Measurements from ENCODE around the gene HPSE2. TPM values are rescaled to one million over a fixed set of nuclear protein-coding genes. Genes with fewer than 3 reads are reported as not detected.

The HPSE2 gene
- total RNA-seq, 2 experiments from 2014 or later, result not detected

DNA sequence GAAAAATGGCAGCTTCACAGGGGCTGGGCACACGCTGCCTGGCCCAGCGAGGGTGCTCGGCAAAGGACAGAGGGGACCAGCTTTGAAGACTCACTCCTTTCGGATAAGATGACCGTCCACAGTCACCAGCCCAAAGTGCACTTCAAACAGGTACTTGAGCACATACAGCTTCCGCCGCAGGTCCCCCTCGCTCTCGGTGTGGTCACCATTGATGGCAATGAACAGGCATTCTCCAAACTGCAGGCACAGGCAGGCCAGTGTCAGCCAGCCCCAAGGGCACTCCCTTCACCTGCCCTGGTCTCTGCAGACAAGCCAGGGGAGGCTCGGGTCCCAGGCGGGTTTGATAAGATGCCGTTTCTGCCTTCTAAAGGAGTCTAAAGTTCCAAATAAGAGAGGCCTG is 800.5 kb downstream of the HPSE2 start:
- H3K27me3 Mint-ChIP-seq (ENCODE audit: low read depth), result no peaks in the 10 kb centered on the region
- no peaks in the 10 kb centered on the region for H3K9me3 Mint-ChIP-seq (ENCODE audit: insufficient read depth)
- H3K4me3 Mint-ChIP-seq, result no peak overlapping the region
- H3K4me1 Mint-ChIP-seq (ENCODE audit: low read depth), result no peaks in the 10 kb centered on the region
- CTCF ChIA-PET, result interaction anchor here (1.1 kb wide), 1 partner anchor 12 kb away, joined by 3 read pairs; no protein-coding TSS in a partner anchor
- POLR2A ChIA-PET, result interaction anchor here (1.3 kb wide), 1 partner anchor 11 kb away, joined by 4 read pairs; no protein-coding TSS in a partner anchor
- no peak overlapping the region for H3K27ac Mint-ChIP-seq
- no peak for ATAC-seq
- H3K36me3 Mint-ChIP-seq (ENCODE audit: low read depth), result peaks cover 81% of the 10 kb centered on the region
- no peak for DNase-seq

DNA sequence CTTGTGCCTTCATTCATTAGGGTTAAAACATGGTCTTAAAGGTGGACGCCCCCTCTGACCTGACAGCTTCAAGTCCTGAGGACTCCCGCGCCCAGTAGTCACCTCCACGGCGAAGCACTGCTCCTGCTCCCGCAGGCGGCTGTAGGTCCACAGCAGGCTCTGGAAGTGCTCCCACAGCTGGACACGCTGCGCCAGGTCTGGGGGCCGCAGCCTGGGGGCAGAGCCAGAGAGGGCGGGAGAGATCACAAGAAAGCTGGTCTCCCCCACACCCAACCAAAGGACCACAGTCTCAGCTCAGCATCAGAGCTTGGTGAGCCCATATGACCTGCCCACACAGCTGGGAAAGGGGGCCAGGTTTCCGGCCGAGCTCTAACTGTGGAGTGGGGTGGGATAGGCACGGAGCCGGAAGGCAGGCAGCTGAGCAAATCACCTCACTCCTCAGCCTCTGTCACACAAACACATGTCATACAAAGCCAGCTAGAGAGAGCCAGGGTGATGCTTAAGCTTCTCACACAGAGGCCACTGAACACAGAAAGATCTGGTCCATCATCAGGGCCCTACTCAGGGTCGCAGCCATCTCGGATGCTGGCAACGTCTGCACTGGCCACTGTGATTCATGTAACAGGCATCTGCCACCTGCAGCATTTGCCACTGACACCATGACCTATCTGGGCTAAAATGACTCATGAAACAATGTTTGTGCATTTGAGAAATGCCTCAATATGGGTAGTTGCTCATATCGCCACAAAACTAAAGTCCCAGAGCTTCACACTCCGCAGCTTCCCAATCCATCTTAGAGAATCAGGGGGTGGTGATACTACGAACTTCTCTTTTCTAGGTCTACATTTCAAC is 801.5 kb downstream of the HPSE2 start:
- no peaks in the 10 kb centered on the region for H3K9me3 Mint-ChIP-seq (ENCODE audit: insufficient read depth)
- CTCF ChIA-PET, result interaction anchor here (0.9 to 1.1 kb wide), 2 partner anchors 9 to 11 kb away, joined by 3 read pairs; no protein-coding TSS in a partner anchor
- H3K4me3 Mint-ChIP-seq, result no peak overlapping the region
- POLR2A ChIA-PET, result no interaction called here
- peaks cover 75% of the 10 kb centered on the region for H3K36me3 Mint-ChIP-seq (ENCODE audit: low read depth)
- H3K27me3 Mint-ChIP-seq (ENCODE audit: low read depth), result no peaks in the 10 kb centered on the region
- ATAC-seq, result no peak
- H3K4me1 Mint-ChIP-seq (ENCODE audit: low read depth), result no peaks in the 10 kb centered on the region
- no peak overlapping the region for H3K27ac Mint-ChIP-seq
- DNase-seq, result peak; percentile 8

DNA sequence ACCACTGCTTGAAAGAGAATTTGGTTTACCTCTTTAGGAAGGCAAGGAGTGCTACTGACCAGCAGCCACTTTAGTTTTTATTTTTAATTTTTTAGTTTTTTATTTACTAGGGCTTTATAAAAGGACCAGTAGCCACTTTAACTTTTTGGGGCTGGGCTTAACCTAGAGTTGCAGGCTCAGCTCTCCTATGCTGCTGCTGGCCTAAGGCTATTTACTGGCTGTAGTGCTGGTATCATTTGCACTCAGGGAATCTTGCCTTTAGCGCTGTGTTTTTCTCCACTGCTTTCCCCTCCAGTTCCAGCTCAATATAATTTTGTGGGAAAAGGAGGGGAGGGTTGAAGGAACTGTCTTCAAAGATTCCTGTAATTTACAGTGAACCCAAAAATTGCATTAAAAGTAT is 802.3 kb downstream of the HPSE2 start:
- no peaks in the 10 kb centered on the region for H3K9me3 Mint-ChIP-seq (ENCODE audit: insufficient read depth)
- H3K27me3 Mint-ChIP-seq (ENCODE audit: low read depth), result no peaks in the 10 kb centered on the region
- ChIA-PET CTCF (no interaction called here), POLR2A (no interaction called here)
- DNase-seq (no peak), ATAC-seq (no peak)
- H3K36me3 Mint-ChIP-seq (ENCODE audit: low read depth), result peaks cover 69% of the 10 kb centered on the region
- no peak overlapping the region for H3K4me3 Mint-ChIP-seq
- H3K27ac Mint-ChIP-seq, result no peak overlapping the region
- H3K4me1 Mint-ChIP-seq (ENCODE audit: low read depth), result no peaks in the 10 kb centered on the region

DNA sequence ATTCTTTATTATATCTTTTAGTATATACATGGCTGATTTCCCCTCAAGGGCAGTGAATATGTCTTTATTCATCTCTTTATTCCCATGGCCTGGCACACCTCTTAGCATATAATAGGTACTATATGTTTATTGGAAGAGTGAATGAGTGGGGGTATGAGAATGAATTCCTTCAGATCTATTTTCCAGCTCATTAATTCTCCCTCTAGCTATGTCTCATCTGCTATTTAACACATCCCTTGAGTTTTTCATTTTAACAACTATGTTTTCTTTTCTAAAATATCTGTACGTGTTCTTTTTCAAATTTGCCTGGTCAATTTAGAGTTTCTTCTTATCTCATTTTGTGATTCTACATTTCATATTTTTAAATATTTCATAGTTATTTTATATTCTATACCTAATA is 803.3 kb downstream of the HPSE2 start:
- ATAC-seq (no peak), DNase-seq (no peak)
- Mint-ChIP-seq H3K9me3 (ENCODE audit: insufficient read depth) (no peaks in the 10 kb centered on the region), H3K27me3 (ENCODE audit: low read depth) (no peaks in the 10 kb centered on the region), H3K27ac (no peak overlapping the region), H3K36me3 (ENCODE audit: low read depth) (peaks cover 68% of the 10 kb centered on the region), H3K4me3 (no peak overlapping the region), H3K4me1 (ENCODE audit: low read depth) (no peaks in the 10 kb centered on the region)
- ChIA-PET CTCF (no interaction called here), POLR2A (no interaction called here)

DNA sequence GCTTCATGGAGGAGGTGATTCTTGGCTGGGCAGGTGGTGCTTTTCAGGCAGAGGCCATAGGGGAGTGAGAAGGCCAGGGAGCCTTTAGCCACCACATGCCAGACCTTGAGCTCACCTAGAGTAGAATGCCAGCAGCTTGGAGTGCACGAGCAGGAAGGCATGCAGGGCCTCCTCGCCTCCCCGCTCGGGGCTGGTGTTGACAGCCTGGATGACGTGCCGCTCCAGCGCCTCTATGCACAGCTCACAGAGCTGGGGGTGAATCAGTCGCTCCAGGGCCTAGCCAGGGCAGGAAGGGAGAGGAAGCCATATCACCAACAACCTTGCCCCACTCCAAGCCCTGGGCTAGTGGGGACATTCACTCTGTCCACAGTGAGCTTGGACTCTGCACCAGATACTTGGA is 804.6 kb downstream of the HPSE2 start:
- H3K27me3 Mint-ChIP-seq (ENCODE audit: low read depth), result no peaks in the 10 kb centered on the region
- DNase-seq (no peak), ATAC-seq (no peak)
- H3K27ac Mint-ChIP-seq, result no peak overlapping the region
- ChIA-PET CTCF (no interaction called here), POLR2A (no interaction called here)
- H3K4me3 Mint-ChIP-seq, result no peak overlapping the region
- H3K36me3 Mint-ChIP-seq (ENCODE audit: low read depth), result peaks cover 63% of the 10 kb centered on the region
- no peaks in the 10 kb centered on the region for H3K9me3 Mint-ChIP-seq (ENCODE audit: insufficient read depth)
- no peaks in the 10 kb centered on the region for H3K4me1 Mint-ChIP-seq (ENCODE audit: low read depth)

DNA sequence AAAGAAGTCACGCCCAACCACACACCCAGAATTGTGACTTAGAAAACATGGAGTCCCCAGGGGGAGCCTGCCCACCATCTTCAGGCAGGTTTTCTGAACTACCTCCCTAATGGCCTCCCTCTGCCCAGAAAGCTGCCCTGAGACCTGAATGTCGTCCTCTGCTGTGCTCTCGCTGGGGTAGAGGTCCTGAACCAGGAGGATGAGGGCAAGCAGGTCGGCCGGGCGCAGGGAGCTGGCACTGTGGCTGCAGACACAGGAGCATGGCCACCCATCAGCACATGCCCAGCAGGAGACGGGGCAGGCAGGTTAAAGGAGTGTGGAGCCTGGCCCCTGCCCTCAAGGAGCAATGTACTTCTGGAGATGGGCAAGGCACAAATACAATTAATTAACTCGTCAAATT is 805.2 kb downstream of the HPSE2 start:
- no peak overlapping the region for H3K4me3 Mint-ChIP-seq
- no peaks in the 10 kb centered on the region for H3K4me1 Mint-ChIP-seq (ENCODE audit: low read depth)
- DNase-seq (no peak), ATAC-seq (no peak)
- ChIA-PET CTCF (no interaction called here), POLR2A (no interaction called here)
- no peaks in the 10 kb centered on the region for H3K27me3 Mint-ChIP-seq (ENCODE audit: low read depth)
- H3K36me3 Mint-ChIP-seq (ENCODE audit: low read depth), result peaks cover 58% of the 10 kb centered on the region
- no peak overlapping the region for H3K27ac Mint-ChIP-seq
- H3K9me3 Mint-ChIP-seq (ENCODE audit: insufficient read depth), result no peaks in the 10 kb centered on the region

DNA sequence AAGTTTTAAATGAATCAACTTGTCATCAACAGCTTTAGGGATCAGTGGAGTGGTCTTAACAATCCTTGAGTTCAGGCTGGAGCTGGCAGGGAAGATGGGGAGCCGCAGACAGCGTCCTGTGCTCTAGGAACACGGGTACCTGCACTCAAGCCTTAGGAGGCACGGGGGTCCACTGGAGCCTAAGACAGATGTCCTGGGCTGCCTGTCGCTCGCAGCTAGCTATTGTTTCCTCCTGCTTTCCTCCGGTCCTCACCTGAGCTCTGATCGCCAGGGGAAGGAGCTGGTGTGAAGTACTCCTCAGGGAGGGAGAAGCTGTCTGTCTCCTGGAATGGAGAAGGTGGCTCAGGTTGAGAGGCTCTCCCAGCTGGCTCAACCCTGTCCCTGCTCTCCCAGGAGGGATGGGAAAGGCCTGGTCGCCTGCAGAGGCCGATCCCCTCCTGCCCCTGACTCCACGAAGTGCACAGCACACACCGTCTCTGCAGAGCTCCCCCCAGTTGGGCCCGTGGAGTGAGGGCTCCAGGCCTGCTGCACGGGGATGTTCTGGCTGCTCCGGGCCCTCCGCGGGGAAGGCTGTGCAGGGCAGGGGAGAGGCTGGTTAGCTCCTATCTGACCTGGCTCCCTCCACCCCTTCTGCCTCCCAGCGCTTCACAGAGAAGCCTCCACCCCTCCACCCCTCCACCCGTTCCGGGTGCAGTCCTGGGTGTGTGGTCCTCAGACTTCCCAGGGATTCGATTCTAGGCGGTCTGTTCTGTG is 806.2 kb downstream of the HPSE2 start:
- H3K9me3 Mint-ChIP-seq (ENCODE audit: insufficient read depth), result no peaks in the 10 kb centered on the region
- no peaks in the 10 kb centered on the region for H3K27me3 Mint-ChIP-seq (ENCODE audit: low read depth)
- DNase-seq, result no peak
- no peaks in the 10 kb centered on the region for H3K4me1 Mint-ChIP-seq (ENCODE audit: low read depth)
- no peak for ATAC-seq
- ChIA-PET POLR2A (no interaction called here), CTCF (no interaction called here)
- peaks cover 48% of the 10 kb centered on the region for H3K36me3 Mint-ChIP-seq (ENCODE audit: low read depth)
- H3K4me3 Mint-ChIP-seq, result no peak overlapping the region
- no peak overlapping the region for H3K27ac Mint-ChIP-seq

DNA sequence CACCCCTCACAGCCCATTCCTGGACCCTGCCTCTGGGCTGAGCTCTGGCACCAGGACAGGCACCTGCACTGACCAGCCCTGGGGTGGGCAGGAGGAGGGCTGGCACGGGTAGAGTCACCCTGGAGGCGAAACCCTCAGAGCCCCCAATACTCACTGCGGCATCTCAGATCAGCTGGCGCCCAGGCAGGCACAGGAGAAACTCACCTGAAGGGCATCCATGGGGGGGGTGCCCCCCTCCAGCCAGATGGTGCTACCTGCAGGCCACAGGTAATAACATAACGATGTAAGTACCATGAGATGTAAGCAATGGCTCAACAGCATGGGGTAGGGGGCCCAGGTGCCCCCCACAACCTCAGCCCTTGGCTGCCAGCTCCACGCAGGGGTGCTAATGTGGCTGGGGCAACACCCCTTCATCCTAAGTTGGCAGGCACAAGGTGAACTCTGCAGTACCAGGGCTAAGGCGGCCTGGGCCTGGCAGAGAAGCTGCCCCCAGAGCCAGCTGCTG is 808.6 kb downstream of the HPSE2 start:
- CTCF ChIA-PET, result interaction anchor here (1.2 kb wide), 1 partner anchor 25 kb away, joined by 4 read pairs; no protein-coding TSS in a partner anchor
- H3K36me3 Mint-ChIP-seq (ENCODE audit: low read depth), result peaks cover 26% of the 10 kb centered on the region
- H3K27me3 Mint-ChIP-seq (ENCODE audit: low read depth), result no peaks in the 10 kb centered on the region
- ATAC-seq (no peak), DNase-seq (no peak)
- H3K27ac Mint-ChIP-seq, result no peak overlapping the region
- POLR2A ChIA-PET, result no interaction called here
- no peaks in the 10 kb centered on the region for H3K9me3 Mint-ChIP-seq (ENCODE audit: insufficient read depth)
- H3K4me1 Mint-ChIP-seq (ENCODE audit: low read depth), result no peaks in the 10 kb centered on the region
- H3K4me3 Mint-ChIP-seq, result no peak overlapping the region

DNA sequence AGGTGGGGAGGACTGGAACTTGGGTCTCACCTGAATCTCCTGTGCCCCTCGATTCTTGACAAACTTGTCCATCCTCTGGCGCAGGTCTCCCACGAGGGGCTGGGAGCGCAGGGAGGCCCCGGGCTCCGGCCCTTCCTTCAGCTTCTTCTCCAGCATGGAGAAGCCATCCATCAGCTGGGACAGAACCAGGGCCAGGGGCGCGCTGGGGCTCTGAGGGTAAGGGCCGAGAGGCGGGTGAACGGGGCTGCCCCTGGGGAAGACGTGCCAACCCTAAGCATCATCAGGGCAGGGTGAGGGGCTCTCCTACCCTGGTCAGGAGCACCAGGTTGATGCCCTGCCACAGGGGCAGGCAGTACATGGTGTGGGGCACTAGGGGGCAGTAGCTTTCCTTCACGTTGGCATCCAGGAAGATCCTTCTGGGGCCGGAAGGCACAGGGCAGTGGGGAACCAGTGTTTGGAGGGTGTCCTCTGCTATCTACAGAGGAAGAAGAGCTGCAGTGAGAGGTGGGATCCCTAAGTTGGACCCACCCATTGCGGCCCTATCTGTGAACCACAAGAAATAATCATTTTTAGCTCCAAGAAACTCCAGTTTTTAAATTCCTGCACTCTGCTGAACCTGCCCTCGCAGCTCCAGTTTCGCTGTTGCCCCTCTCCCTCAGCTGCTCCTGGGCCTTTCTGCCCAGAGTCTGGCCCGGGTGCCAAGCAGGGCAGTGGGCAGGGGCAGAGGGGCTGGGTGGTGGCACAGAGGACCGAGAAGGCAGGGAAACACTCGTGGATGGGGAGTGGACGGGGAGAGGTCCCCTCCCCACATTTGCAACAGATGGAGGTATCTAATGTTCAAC is 809.9 kb downstream of the HPSE2 start:
- no peaks in the 10 kb centered on the region for H3K4me1 Mint-ChIP-seq (ENCODE audit: low read depth)
- no peak overlapping the region for H3K4me3 Mint-ChIP-seq
- ChIA-PET POLR2A (interaction anchor here (0.9 kb wide), 1 partner anchor 10 kb away, joined by 3 read pairs; no protein-coding TSS in a partner anchor), CTCF (interaction anchor here (0.8 to 2.2 kb wide), 14 partner anchors 9 to 1095 kb away, joined by 3 to 22 read pairs (median 4); partner anchors contain the start of gene PYROXD2)
- peaks cover 16% of the 10 kb centered on the region for H3K36me3 Mint-ChIP-seq (ENCODE audit: low read depth)
- no peaks in the 10 kb centered on the region for H3K27me3 Mint-ChIP-seq (ENCODE audit: low read depth)
- no peaks in the 10 kb centered on the region for H3K9me3 Mint-ChIP-seq (ENCODE audit: insufficient read depth)
- peak; percentile 48 for DNase-seq
- ATAC-seq, result peak; percentile 59
- no peak overlapping the region for H3K27ac Mint-ChIP-seq

DNA sequence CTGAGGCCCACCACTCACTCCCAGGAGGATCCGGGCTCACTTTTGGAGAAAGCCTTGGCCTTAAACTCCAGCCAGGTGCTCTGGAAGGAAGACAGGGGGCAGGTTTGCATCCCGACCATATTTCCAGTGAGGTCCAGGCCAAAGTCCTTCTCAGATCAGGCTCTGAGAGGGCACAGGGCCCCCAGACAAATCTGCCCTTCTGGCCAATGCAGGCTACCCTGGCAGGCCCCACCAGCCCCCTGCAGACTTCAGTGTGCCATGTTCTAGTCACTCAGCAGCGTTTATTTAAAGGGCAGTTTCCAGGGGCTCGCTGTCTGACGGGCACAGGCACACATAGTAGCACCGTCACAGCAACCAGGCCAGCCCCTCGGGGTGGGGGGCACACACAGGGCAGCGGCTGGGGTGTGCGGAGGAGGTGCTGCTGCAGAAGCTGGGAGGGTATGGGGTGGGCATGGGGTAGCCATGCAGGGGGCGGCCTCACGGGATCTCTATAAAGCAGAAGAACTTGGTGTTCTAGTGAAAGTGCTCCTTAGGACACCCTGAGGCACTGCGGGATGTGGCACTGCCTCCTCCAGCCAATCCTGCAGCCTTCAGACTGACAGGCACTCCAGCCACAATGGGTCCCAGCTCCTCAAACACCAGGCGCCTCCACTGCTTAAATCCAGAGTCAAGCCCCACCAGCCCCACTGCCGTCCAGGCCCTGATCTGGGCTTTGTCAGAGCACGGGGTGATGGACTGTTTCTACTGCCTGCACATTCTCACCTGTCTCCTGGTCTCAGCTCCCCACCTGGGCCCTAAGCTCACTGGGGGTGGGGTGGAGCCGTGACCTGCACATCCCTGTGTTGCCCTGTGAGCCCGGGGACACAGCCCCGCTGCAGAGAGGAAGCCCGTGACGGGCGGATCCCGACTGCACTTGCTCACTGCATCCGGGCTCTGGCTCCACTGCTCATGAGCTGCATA is 811.1 kb downstream of the HPSE2 start:
- no peak for DNase-seq
- POLR2A ChIA-PET, result no interaction called here

More for the DNA sequence above, 811.1 kb downstream of the HPSE2 start:
- ATAC-seq, result no peak
- Mint-ChIP-seq H3K27ac (no peak overlapping the region), H3K4me1 (ENCODE audit: low read depth) (no peaks in the 10 kb centered on the region), H3K9me3 (ENCODE audit: insufficient read depth) (no peaks in the 10 kb centered on the region), H3K4me3 (no peak overlapping the region), H3K27me3 (ENCODE audit: low read depth) (no peaks in the 10 kb centered on the region), H3K36me3 (ENCODE audit: low read depth) (peaks cover 9% of the 10 kb centered on the region)
- CTCF ChIA-PET, result interaction anchor here (1.1 to 2.2 kb wide), 8 partner anchors 10 to 1096 kb away, joined by 3 to 22 read pairs (median 4); partner anchors contain the start of gene PYROXD2

All from activated CD8-positive, alpha-beta T cell treated with anti-CD3 and anti-CD28 coated beads, Interleukin-2, amount 10 ng/mL, durations not matched to agents 7 days and 5 days (primary cell).